GM18867 (cell line): Measurements from ENCODE around the gene PLCG2.
"Not testable (repeated sequence)": the region's sequence is repeated elsewhere in the genome, so short reads cannot be mapped to it uniquely, and the experiment has no call there.

Experiments used
- ATAC-seq: cut with Tn5 transposase; IDR thresholded peaks from one replicate; pipeline ENCODE4 v1.9.1; 2021; ENCODE audit warnings: mild to moderate bottlenecking, moderate library complexity; ENCODE audit not compliant: unreplicated experiment

Gene PLCG2

GRCh38 chr16:81987121-81987520 is 208.0 kb downstream of the PLCG2 start:
- no peak for ATAC-seq

GRCh38 chr16:81987706-81988105 is 208.6 kb downstream of the PLCG2 start:
- ATAC-seq = no peak

GRCh38 chr16:81992859-81993258 is 213.8 kb downstream of the PLCG2 start:
- no peak for ATAC-seq

- ATAC-seq = no peak
Measured at GRCh38 chr16:81994485-81994884, 215.4 kb downstream of the PLCG2 start.

- no peak for ATAC-seq
Measured at GRCh38 chr16:81995651-81996050, 216.6 kb downstream of the PLCG2 start.

- ATAC-seq = no peak
Measured at GRCh38 chr16:81996664-81997509, 217.8 kb downstream of the PLCG2 start.

GRCh38 chr16:81997738-81998137 is 218.6 kb downstream of the PLCG2 start:
- ATAC-seq = no peak

- ATAC-seq = no peak
Measured at GRCh38 chr16:82002831-82003230, 223.7 kb downstream of the PLCG2 start.

GRCh38 chr16:82004601-82005000 is 225.5 kb downstream of the PLCG2 start:
- no peak for ATAC-seq

GRCh38 chr16:82005027-82005830 is 226.1 kb downstream of the PLCG2 start:
- no peak for ATAC-seq

- no peak for ATAC-seq
Measured at GRCh38 chr16:82006036-82006435, 226.9 kb downstream of the PLCG2 start.

GRCh38 chr16:82007189-82007588 is 228.1 kb downstream of the PLCG2 start:
- no peak for ATAC-seq

GRCh38 chr16:82008957-82009592 is 230.0 kb downstream of the PLCG2 start:
- no peak for ATAC-seq

- not testable (repeated sequence) for ATAC-seq
Measured at GRCh38 chr16:82009789-82010188, 230.7 kb downstream of the PLCG2 start.

GRCh38 chr16:82010649-82011048 is 231.6 kb downstream of the PLCG2 start:
- no peak for ATAC-seq

- peak; percentile 92 for ATAC-seq
Measured at GRCh38 chr16:82011199-82011641, 232.1 kb downstream of the PLCG2 start, which contains the start of gene SDR42E1. Gene SDR42E1, minus strand, starts transcription at chr16:82011470. Its CDS starts 10,612 bp downstream, at chr16:82000858.
